SK-N-MC (cell line): ENCODE data around the gene SOX6.

Source experiments
- FOXP2 ChIP-seq: optimal IDR thresholded peaks from 2 replicates; pipeline ENCODE3; 2011; ENCODE audit warnings: mild to moderate bottlenecking, moderate library complexity; ENCODE audit not compliant: insufficient read depth; ENCODE audit errors: extremely low read length, control extremely low read depth
- POLR2AphosphoS5 ChIP-seq: IDR thresholded peaks from 2 replicates; pipeline ENCODE4 v1.6.1; 2012; ENCODE audit warnings: mild to moderate bottlenecking, low read depth, low read length, borderline replicate concordance

DNA sequence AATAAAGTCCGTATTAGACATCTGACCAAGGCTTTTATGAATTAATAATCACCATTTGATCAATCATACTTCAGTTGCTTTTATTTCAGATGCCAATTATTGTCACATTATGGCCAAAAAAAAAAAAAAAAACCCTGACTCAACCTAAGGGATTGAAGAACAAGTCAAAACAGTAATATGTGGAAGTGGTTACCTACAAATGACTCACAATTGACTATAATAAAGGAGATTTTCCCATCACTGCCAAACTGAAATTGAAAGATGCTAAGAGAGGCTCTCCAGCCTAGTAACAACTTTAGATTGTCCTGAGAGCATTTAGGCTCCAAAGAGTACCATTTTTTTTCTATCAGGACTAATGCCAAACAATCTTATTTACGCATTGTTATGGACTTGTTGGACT is 35.2 kb downstream of the SOX6 start:
- TF ChIP-seq POLR2AphosphoS5 (no peak), FOXP2 (no peak)
